B cell (primary cell): ENCODE measurements around the gene ZNF398. TPM values are rescaled to one million over a fixed set of nuclear protein-coding genes. Genes with fewer than 3 reads are reported as not detected.

Source experiments
- ATAC-seq: fragments of 200-7000 bp; cut with Tn5 transposase; one replicate; pipeline ENCODE4 v1.10.0; 2021; ENCODE audit warnings: low read depth, mild to moderate bottlenecking, moderate number of reproducible peaks, moderate library complexity
- CTCF ChIA-PET: fragments of 350-600 bp; sonication (Branson Sonifier 250); formaldehyde crosslinking; loops from one replicate; lab custom pipeline; 2021; ENCODE audit warnings: antibody characterized with exemption, inconsistent platforms; lab: Charles Lee
- POLR2A ChIA-PET: fragments of 350-600 bp; sonication (Branson Sonifier 250); formaldehyde crosslinking; loops from one replicate; lab custom pipeline; 2021; ENCODE audit warnings: antibody characterized with exemption; lab: Charles Lee
- DNase-seq: peaks from one replicate; pipeline ENCODE4 v3.0.0; 2013
- H2AFZ ChIP-seq: 2 replicates; pipeline ENCODE4 v1.6.1; 2012; ENCODE audit warnings: mild to moderate bottlenecking, low read depth, low read length; ENCODE audit not compliant: insufficient read depth, poor library complexity, severe bottlenecking
- H3K27ac ChIP-seq, 2 donors: 1 replicate in 1 of 2; 2 replicates in 1 of 2; pipeline ENCODE4 v1.5.1; 2012 to 2013; ENCODE audit warnings: low read length in 2 of 2, mild to moderate bottlenecking in 2 of 2, moderate library complexity in 1 of 2
- H3K27me3 ChIP-seq, 4 experiments: fragments of 200-600 bp in 1 of 4; sonication (generic) in 1 of 4; replicated peaks in 1 of 4; 1 replicate in 2 of 4; 2 replicates in 2 of 4; pipeline versions ENCODE4 v1.6.1 to v1.7.0; 2013 to 2016; ENCODE audit warnings: low read length in 3 of 4, mild to moderate bottlenecking in 2 of 4, mixed read lengths in 1 of 4, moderate library complexity in 1 of 4; ENCODE audit not compliant: insufficient read depth in 4 of 4, control insufficient read depth in 3 of 4; ENCODE audit errors: control extremely low read depth in 1 of 4
- H3K36me3 ChIP-seq, 2 experiments: replicated peaks in 1 of 2; 1 replicate in 1 of 2; 2 replicates in 1 of 2; pipeline versions ENCODE4 v1.6.1 to v1.7.1; 2013; ENCODE audit warnings: low read length in 1 of 2; ENCODE audit not compliant: insufficient read depth in 2 of 2, control insufficient read depth in 1 of 2; ENCODE audit errors: control extremely low read depth in 1 of 2, extremely low read depth in 1 of 2
- H3K4me1 ChIP-seq, 2 donors: fragments of 200-600 bp in 1 of 2; sonication (generic) in 1 of 2; 1 replicate in 1 of 2; 2 replicates in 1 of 2; pipeline versions ENCODE4 v1.5.1 to v1.6.1; 2013 to 2017; ENCODE audit warnings: low read length in 2 of 2; ENCODE audit not compliant: control insufficient read depth in 2 of 2, insufficient read depth in 2 of 2
- H3K4me2 ChIP-seq: replicated peaks from 2 replicates; pipeline ENCODE3; 2012; ENCODE audit warnings: mild to moderate bottlenecking, low read depth, low read length; ENCODE audit not compliant: poor library complexity, severe bottlenecking
- H3K4me3 ChIP-seq, 5 experiments: fragments of 200-600 bp in 1 of 5; sonication (generic) in 1 of 5; 1 replicate in 3 of 5; 2 replicates in 2 of 5; pipeline versions ENCODE4 v1.5.1 to v1.7.0; 2011 to 2016; ENCODE audit warnings: low read length in 4 of 5, mild to moderate bottlenecking in 4 of 5, low read depth in 2 of 5, control low read depth in 1 of 5, moderate library complexity in 1 of 5; ENCODE audit not compliant: insufficient read depth in 1 of 5; ENCODE audit errors: control extremely low read depth in 1 of 5, extremely low read depth in 1 of 5
- H3K79me2 ChIP-seq: fragments of 200-600 bp; sonication (generic); one replicate; pipeline ENCODE4 v1.6.0; 2016; ENCODE audit warnings: low read length; ENCODE audit not compliant: control insufficient read depth, insufficient read depth
- H3K9ac ChIP-seq: fragments of 200-600 bp; sonication (generic); 2 replicates; pipeline ENCODE4 v1.6.1; 2017; ENCODE audit warnings: mild to moderate bottlenecking, low read length, moderate library complexity
- H3K9me3 ChIP-seq, 3 donors: one replicate each; pipeline versions ENCODE4 v1.6.1 to v1.7.1; 2013; ENCODE audit warnings: low read length in 2 of 3; ENCODE audit not compliant: control insufficient read depth in 2 of 3, insufficient read depth in 1 of 3; ENCODE audit errors: control extremely low read depth in 1 of 3
- H4K20me1 ChIP-seq: 2 replicates; pipeline ENCODE4 v1.6.0; 2012; ENCODE audit warnings: mild to moderate bottlenecking, low read length; ENCODE audit not compliant: insufficient read depth, control insufficient read depth, poor library complexity, severe bottlenecking
- H3K27ac Mint-ChIP-seq: one replicate; pipeline ENCODE4 v1.8.0; 2021; ENCODE audit warnings: mixed read lengths
- H3K27me3 Mint-ChIP-seq: one replicate; pipeline ENCODE4 v1.8.0; 2021; ENCODE audit warnings: mixed read lengths
- H3K4me1 Mint-ChIP-seq: one replicate; pipeline ENCODE4 v1.8.0; 2021; ENCODE audit warnings: mixed read lengths
- H3K4me3 Mint-ChIP-seq: one replicate; pipeline ENCODE4 v1.8.0; 2021; ENCODE audit warnings: mixed read lengths
- H3K9me3 Mint-ChIP-seq: one replicate; pipeline ENCODE4 v1.8.0; 2022; ENCODE audit warnings: mixed read lengths; ENCODE audit not compliant: insufficient read depth
- EZH2 ChIP-seq: IDR thresholded peaks from 2 replicates; pipeline ENCODE4 v1.6.1; 2012; ENCODE audit warnings: borderline replicate concordance, low read depth, mild to moderate bottlenecking, moderate library complexity, low read length; ENCODE audit not compliant: insufficient read depth, poor library complexity, severe bottlenecking
- WGBS: methylation state at CpG from one replicate; pipeline ENCODE4 v1.1.5; 2013; ENCODE audit warnings: missing lambda C conversion rate; ENCODE audit not compliant: insufficient coverage; 5-methylcytosine and 5-hydroxymethylcytosine counted together
- intact Hi-C: fragments of 100-400 bp; cut with micrococcal nuclease; formaldehyde crosslinking; loops from one replicate; pipeline ENCODE4 v1.10.0; 2022
- polyA plus RNA-seq: library from polyadenylated mRNA; depleted of rRNA; stranded (reverse); fragments of >200 nt; gene quantifications from 2 replicates; pipeline ENCODE4 v1.2.3, GENCODE V29; 2012
- total RNA-seq, 2 donors: library from RNA; stranded (reverse); fragments of 120-200 nt in 1 of 2; gene quantifications; 1 replicate in 1 of 2; 2 replicates in 1 of 2; pipeline versions ENCODE4 v1.2.3 to v1.2.4, GENCODE V29; 2013 to 2022
- TF ChIP-seq, protein P1 (sequence below): fragments of 200-600 bp; IDR thresholded peaks from one replicate; pipeline ENCODE4 v1.8.0; 2022; ENCODE audit warnings: antibody characterized with exemption, mild to moderate bottlenecking

Gene ZNF398
- total and polyA plus RNA-seq, 2 donors (not counting 1 experiment from before 2014, with no cell fraction given) = 7.7 to 22.5 TPM

DNA sequence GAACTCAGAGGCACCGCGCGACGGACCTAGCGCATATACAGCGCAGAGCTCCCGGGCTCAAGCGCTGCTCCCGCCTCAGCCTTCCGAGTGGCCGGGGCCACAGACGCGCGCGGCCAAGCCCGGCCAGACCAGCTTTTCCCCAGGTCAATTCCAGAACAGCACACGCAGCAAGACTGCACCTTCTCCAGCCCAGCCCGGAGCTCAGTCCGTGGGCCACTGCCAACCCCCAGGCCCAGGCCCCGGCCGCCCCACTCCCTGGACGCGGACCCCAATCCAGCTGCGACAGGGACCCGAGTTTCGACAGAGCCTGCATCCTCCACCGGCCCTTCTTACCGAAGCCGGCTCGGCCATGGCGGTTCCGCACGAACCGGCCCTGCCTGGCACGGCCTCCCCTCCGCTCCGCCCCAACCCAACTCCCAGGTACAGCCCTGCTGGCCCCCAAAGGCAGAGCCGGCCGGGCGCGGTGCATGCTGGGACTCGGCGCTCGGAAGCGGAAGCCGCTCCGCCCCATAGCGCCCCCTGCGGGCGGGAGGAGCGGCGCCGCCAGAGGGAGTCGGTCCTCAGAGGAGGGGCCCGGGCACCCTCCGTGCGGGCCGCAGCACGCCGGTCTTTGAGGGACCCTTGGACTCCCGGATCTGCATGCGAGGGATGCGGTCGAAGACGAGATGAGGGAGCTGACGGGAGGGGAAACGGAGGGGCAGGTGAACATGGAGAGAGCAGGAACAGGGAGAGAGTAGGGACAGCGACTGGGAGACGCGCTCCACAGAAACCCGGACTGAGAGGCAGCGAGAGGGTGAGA lies 21.2 kb upstream of the ZNF398 start, which contains the start of gene ZNF425:
Gene ZNF425 (minus strand): TSS at position 462 of the 799 bp plus-strand sequence. CDS start 111 bp downstream, at position 351.
- ChIA-PET CTCF (interaction anchor here (0.9 to 6.2 kb wide), 11 partner anchors 12 to 297 kb away, joined by 3 to 70 read pairs (median 3); partner anchors contain the start of genes ZNF282 and ZNF398), POLR2A (interaction anchor here (0.6 to 3.4 kb wide), 4 partner anchors 11 to 69 kb away, joined by 3 to 42 read pairs (median 6); partner anchors contain the start of genes ZNF282 and ZNF398)
- ATAC-seq (peak; percentile 84), DNase-seq (peak; percentile 95)
- Histone ChIP-seq H3K9me3 (peaks cover under 1 to 10% (median 5%) of the 10 kb centered on the region in 3 donors), H4K20me1 (no peaks in the 10 kb centered on the region), H3K4me2 (peak within 1 kb of the TSS; percentile 94), H3K9ac (peak within 1 kb of the TSS; percentile 97), H3K27me3 (no peaks in the 10 kb centered on the region), H3K36me3 (peaks cover 0 to 8% of the 10 kb centered on the region in 2 experiments), H3K4me3 (peak within 1 kb of the TSS; percentile 64 to 98 (median 88)), H3K4me1 (peaks cover 12 to 14% of the 10 kb centered on the region in 2 donors), H3K79me2 (peaks cover 14% of the 10 kb centered on the region), H3K27ac (peak within 1 kb of the TSS; percentile 85 to 89), H2AFZ (peak within 1 kb of the TSS; percentile 100)
- Mint-ChIP-seq H3K27ac (peak within 1 kb of the TSS; percentile 99), H3K9me3 (peaks cover 6% of the 10 kb centered on the region), H3K4me3 (peak within 1 kb of the TSS; percentile 97), H3K27me3 (no peaks in the 10 kb centered on the region), H3K4me1 (peaks cover 22% of the 10 kb centered on the region)
- WGBS = under 1% methylated on average over 72 of the region's 72 CpGs
- no peak for TF ChIP-seq EZH2
- TF ChIP-seq, protein P1, sequence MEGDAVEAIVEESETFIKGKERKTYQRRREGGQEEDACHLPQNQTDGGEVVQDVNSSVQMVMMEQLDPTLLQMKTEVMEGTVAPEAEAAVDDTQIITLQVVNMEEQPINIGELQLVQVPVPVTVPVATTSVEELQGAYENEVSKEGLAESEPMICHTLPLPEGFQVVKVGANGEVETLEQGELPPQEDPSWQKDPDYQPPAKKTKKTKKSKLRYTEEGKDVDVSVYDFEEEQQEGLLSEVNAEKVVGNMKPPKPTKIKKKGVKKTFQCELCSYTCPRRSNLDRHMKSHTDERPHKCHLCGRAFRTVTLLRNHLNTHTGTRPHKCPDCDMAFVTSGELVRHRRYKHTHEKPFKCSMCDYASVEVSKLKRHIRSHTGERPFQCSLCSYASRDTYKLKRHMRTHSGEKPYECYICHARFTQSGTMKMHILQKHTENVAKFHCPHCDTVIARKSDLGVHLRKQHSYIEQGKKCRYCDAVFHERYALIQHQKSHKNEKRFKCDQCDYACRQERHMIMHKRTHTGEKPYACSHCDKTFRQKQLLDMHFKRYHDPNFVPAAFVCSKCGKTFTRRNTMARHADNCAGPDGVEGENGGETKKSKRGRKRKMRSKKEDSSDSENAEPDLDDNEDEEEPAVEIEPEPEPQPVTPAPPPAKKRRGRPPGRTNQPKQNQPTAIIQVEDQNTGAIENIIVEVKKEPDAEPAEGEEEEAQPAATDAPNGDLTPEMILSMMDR = peak; percentile 89
- intact Hi-C loops = loop anchor here (1.0 to 5.0 kb wide), 11 partner anchors 21 to 499 kb away; partner anchors contain the start of genes ZNF212, ZNF282, ZNF398 and ZNF746
